A549 treated with Hydrocortisone at 1 μM for 4 hours (cell line): Measurements from ENCODE around the gene VSIG10L. TPM values are rescaled to one million over a fixed set of nuclear protein-coding genes. Genes with fewer than 3 reads are reported as not detected.

Experiments
- total RNA-seq: library from RNA; stranded (reverse); fragments of 200-300 nt; extraction: Qiagen RNA extraction; gene quantifications from 5 replicates; pipeline ENCODE4 v1.2.3, GENCODE V29; 2022

Gene VSIG10L
- 11.6 to 16.8 TPM (median 14.1 TPM) in 5 replicates for total RNA-seq

DNA sequence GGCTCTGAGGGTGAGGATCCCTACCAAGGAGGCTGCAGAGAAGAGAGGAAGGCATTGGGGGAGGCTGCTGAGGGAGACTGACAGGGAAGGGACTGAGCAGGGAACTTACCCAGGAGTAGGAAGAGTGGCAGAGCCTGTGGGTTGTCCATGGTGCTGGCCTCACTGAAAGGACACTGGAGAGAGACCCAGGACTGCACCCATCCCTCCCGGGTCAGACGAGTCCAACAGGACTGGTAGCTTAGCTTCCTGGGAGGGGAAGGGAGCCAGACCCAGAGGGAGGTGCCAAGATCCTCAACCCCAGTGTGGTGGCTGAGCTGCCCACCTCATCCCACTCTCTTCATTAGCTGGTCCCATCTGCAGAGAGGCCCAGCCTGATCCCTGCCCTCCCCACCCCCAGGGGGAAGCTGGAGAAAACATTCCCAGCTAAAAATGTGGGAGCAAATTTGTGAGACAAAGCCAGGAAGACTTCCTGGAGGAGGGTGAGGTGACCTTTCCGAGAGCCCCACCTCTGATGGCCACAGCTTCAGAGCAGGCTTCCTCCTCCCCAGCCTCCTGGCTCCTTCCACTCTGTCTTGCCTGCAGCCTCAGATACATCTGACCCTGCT lies at the start of gene VSIG10L:
Gene VSIG10L (minus strand): TSS at position 164 of the 605 bp plus-strand sequence. CDS start 15 bp downstream, at position 149.

DNA sequence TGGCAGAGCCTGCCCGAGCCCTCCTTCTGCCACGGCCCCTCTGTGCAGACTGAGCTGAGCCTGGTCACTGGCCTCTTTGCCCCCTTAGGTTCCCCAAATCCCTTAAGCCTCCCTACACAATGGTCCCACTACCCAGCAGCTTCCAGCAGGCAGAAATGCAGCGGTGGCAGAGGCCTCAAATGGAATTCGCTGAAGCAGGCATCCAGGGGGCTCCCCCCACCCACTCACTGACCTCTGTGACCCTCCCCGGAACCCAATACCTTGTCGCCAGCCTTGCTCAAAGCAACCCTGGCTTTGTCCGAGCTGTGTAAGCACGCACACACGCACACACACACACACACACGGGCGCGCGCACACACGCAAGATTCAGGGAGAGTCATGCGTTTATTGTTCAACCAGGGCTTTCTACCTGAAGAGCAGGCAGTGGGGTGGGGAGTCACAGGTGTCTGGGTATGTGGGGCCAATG lies 46.0 kb upstream of the VSIG10L start, which contains the start of gene LIM2:
Gene LIM2 (minus strand): TSS at position 51 of the 466 bp plus-strand sequence. CDS start 531 bp downstream, outside the sequence.

GRCh38 chr19:51372649-51373504 lies 30.9 kb upstream of the VSIG10L start, which contains the start of gene NKG7:
NKG7 (minus strand) TSS chr19:51372654; CDS start chr19:51372535, 119 bp downstream.

DNA sequence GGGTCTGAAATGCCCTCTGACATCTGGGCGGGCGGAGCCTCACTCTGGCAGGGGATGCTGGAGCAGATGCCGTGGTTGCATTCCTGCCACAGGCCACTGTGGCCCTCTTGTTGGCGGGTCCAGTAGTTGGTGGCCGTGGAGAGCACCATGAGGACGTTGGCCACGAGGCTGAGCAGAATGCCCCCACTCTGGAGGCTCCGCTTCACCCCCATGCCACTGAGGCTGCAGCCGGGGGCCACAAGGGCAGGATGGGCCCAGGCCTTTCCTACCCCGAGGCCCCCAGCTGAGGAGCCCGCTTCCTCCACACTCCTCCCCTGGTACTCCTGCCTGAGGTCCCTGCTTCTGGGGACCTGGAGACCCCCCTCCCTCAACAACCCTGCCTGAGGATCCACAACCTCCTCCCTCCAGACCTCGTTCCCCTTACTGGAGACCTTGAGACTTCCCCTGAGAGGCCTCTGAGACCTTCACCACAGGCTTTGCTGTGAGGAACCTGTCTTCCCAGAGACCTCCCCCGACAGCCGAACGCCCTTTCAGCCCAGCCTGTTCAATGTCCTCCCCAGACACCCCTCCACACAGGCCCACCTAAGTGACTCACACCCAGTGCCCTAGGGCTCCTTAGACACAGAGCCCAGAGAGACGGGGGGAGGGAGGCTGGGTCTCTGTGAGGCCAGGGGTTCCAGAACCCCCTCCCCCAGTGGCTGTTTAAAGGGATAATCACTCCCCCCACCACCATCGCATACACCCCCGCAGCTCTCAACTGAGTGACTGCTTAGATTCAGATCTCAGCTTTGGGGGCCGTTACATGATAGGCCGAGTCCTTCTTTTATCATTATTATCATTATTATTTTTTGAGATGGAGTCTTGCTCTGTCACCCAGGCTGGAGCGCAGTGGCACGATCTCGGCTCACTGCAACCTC lies 26.7 kb upstream of the VSIG10L start, which contains the start of gene CLDND2:
Gene CLDND2 (minus strand): TSS at position 638 of the 917 bp plus-strand sequence. CDS start 426 bp downstream, at position 212.

DNA sequence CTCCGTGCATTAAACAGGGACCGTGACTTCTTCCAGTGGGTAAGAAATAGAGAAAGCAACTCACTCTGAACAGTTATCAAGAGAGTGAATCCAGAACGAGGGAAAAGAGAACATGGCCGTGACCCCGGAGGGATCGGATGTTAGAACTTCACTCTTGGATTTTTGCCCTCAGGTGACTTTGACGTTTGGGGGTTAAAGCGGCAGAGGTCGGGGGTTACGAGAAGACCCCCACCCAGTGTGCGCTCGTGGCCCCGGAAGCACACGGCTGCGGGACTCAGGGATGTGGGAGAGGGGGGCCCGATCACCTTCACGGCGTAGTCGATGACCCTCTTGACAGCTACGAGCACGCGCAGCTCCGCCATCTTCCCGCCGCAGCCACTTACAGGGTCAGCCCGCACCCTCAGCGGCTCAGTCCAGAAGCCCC lies 24.0 kb upstream of the VSIG10L start, which contains the start of gene ETFB:
Gene ETFB (minus strand): TSS at position 424 of the 424 bp plus-strand sequence. CDS start 62 bp downstream, at position 362.

GRCh38 chr19:51311351-51312257 lies 30.3 kb downstream of the VSIG10L start, which contains the start of gene IGLON5:
IGLON5 (plus strand) TSS chr19:51311644; CDS start chr19:51311848, 204 bp downstream.

Other genes starting within 250 kb of the VSIG10L start
- gene CTU1, start 233.7 kb downstream of the VSIG10L start, total RNA-seq = 5.1 to 14.7 TPM (median 13.8 TPM) in 5 replicates
- 0.17 TPM in 1 of 5 replicates, not detected in the others for gene SIGLEC9, start 217.2 kb downstream of the VSIG10L start, total RNA-seq
- not detected in 5 replicates for gene SIGLEC7, start 199.8 kb downstream of the VSIG10L start, total RNA-seq
- gene CD33, start 117.1 kb downstream of the VSIG10L start, total RNA-seq = 0.14 to 0.22 TPM in 2 of 5 replicates, not detected in the others
- not detected in 5 replicates for gene SIGLECL1, start 91.1 kb downstream of the VSIG10L start, total RNA-seq
- 0.03 to 0.14 TPM (median 0.06 TPM) in 3 of 5 replicates, not detected in the others for gene IGLON5, start 30.5 kb downstream of the VSIG10L start, total RNA-seq
- gene ETFB, start 24.2 kb upstream of the VSIG10L start, total RNA-seq = 230 to 256 TPM (median 244 TPM) in 5 replicates
- gene CLDND2, start 26.9 kb upstream of the VSIG10L start, total RNA-seq = 3.7 to 13.8 TPM (median 12.5 TPM) in 5 replicates
- gene NKG7, start 30.5 kb upstream of the VSIG10L start, total RNA-seq = not detected in 5 replicates
- gene LIM2, start 45.8 kb upstream of the VSIG10L start, total RNA-seq = not detected in 5 replicates
- not detected in 5 replicates for gene C19orf84, start 48.5 kb upstream of the VSIG10L start, total RNA-seq
- 0.03 to 0.08 TPM (median 0.07 TPM) in 3 of 5 replicates, not detected in the others for gene SIGLEC10, start 75.5 kb upstream of the VSIG10L start, total RNA-seq
- gene SIGLEC8, start 116.3 kb upstream of the VSIG10L start, total RNA-seq = not detected in 5 replicates
- not detected in 5 replicates for gene CEACAM18, start 136.4 kb upstream of the VSIG10L start, total RNA-seq
- not detected in 5 replicates for gene SIGLEC12, start 159.7 kb upstream of the VSIG10L start, total RNA-seq
- not detected in 5 replicates for gene SIGLEC6, start 189.5 kb upstream of the VSIG10L start, total RNA-seq
- 3.1 to 4.5 TPM (median 3.9 TPM) in 5 replicates for gene ZNF175, start 229.1 kb upstream of the VSIG10L start, total RNA-seq